ENCODE measurements around the gene ARL6.

- TF ChIP-seq CTCF (IDR thresholded peaks at IDR 0.05; ENCODE audit: low read depth, low read length) (no peak), MAX (IDR thresholded peaks at IDR 0.05; ENCODE audit: low read depth, low read length) (0 out of 2 replicates have a peak, but pooled peaks have one; percentile 56)
Measured at GRCh38 chr3:97821774-97822358, 57.3 kb downstream of the ARL6 start, which contains the start of gene CRYBG3.
